GM12875 (cell line): Measurements from ENCODE around the gene HYI.

ENCODE experiments used
- H3K4me3 ChIP-seq: one replicate; pipeline ENCODE4 v1.5.1; 2011; ENCODE audit warnings: low read depth, low read length, control low read depth
- TF ChIP-seq, protein P1 (sequence below): IDR thresholded peaks from 2 replicates; pipeline ENCODE4 v1.5.1; 2011; ENCODE audit warnings: low read depth, mild to moderate bottlenecking, control low read depth, inconsistent platforms, low read length, moderate library complexity, borderline replicate concordance; ENCODE audit not compliant: insufficient read depth

The HYI gene

DNA sequence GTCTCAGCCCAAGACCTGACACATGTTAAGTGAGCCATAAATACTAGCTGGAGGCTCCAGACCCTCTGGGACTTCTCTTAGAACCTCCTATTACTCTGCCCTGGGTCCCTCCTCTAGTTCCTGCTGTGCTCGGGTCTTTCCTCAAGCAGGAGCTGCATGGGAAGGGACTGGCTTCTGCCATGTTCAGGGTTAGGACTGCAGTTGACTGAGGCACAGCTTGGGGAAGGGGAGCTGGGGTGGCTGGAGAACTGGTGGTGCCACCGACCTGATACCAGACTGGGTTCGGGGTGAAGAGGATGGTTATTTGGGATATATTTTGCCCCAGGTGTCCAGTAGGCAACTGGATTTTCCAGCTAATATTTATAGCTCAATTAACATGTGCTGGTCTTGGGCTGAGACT, 15.7 kb downstream of the HYI start:
- TF ChIP-seq, protein P1, sequence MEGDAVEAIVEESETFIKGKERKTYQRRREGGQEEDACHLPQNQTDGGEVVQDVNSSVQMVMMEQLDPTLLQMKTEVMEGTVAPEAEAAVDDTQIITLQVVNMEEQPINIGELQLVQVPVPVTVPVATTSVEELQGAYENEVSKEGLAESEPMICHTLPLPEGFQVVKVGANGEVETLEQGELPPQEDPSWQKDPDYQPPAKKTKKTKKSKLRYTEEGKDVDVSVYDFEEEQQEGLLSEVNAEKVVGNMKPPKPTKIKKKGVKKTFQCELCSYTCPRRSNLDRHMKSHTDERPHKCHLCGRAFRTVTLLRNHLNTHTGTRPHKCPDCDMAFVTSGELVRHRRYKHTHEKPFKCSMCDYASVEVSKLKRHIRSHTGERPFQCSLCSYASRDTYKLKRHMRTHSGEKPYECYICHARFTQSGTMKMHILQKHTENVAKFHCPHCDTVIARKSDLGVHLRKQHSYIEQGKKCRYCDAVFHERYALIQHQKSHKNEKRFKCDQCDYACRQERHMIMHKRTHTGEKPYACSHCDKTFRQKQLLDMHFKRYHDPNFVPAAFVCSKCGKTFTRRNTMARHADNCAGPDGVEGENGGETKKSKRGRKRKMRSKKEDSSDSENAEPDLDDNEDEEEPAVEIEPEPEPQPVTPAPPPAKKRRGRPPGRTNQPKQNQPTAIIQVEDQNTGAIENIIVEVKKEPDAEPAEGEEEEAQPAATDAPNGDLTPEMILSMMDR, result no peak

DNA sequence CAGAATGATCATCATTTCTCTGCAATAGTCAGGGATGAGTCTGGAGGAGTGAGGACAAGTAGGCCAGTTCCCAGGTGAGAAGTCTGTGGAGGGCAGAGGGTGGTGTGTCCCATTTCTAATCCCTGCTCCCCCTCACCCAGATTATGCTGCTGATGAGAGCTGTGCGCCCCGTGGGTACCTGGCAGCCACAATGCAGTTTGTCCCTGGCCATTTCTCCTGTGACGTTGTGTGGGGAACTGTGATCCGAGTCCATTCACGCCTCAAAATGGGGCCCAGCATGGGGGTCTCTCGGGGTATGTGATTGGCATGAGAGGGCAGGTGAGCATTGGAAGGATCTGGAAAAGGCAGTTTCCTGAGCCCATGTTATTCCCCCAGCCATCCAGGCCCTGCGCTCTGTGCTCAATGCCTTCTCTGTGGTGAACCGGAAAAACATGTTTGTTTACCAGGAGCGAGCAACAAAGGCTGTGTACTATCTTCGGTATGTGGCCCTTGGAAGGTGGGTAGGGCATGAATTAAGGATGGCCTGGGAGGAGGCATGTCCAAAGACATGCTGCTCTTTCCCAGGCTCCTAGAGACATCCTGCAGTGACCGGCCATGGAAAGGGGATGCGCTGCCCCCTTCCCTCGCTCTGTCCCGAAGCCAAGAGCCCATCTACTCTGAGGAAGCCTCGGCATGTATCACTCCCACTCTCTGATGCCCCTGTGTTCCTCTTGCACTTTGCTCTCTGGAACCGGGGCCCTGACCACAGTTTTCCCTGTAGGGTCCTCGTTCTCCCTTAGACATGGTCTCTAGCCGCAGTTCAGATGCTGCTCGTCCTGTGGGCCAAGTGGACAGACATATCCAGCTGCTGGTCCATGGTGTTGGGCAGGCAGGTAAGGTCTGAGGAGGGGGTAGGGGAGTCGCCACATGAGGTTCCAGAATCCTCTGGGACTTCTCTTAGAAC, 16.4 kb downstream of the HYI start:
- TF ChIP-seq, protein P1, result no peak
- no peak overlapping the region for H3K4me3 ChIP-seq

More for the DNA sequence above, 15.7 kb downstream of the HYI start:
- no peak overlapping the region for H3K4me3 ChIP-seq

DNA sequence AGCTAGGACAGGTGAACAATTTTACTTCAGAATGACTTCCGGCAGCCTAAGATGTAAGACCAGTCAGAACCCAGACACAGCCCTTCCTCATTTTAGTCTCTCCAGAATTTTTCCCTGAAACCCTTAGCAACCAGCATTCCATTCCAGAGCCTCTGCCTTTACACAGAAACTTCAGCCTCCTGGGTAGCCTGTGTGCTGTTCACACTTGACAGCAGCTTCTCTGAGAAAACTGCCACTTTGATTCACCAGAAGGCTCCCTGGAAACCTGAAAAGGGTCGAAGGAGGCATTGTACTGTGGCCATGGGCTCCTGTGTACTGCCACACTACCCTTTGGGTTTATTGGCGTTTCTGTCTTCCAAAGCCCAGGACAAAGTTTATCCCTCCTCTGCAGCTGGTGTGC, 17.4 kb downstream of the HYI start:
- TF ChIP-seq, protein P1, result no peak
- H3K4me3 ChIP-seq, result no peak overlapping the region

DNA sequence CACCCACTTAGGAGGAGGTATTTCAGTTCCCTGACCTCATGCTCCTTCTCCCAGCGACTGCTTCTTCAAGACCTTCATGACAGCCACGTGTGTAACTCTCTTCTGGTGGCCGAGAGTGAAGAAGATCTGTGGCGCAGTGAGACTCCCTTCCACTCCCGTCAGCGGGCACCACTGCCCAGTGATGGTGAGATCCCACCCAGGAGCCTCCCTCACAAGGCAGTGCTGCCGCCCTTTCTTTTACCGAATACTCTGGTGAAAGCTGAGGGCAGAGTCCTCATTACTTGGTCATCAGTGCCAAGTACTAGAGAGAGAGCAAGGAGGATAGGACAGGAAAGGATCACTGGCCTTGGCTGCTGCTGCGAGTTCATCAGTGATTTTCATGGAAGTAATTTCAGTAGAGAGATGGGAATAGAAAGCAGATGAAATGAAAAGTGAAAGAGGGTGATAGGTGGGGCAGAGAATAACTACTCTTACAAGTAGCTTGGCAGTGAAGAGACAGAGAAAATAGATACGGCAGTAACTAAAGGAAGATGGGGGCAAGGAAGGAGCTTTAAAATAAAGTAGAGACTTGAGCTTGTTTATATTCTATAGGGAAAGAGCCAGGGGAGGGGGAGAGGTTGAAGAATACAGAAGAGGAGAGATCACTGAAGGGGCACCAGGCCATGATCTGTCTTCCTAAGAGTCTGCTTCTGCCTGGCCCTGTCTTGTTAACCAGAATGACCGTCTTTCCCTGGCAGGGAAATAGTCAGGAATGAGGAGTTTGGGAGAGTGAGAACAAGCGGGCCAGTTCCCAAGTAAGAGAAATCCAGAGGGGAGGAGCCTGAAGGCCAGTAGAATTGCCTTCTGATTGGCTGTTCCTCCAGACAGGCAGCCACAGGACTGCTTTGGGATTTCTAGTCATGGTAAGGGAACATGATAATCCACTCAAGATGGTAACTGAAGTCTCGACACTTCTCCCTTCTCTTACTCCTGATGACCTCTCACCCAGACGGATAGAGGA, 18.3 kb downstream of the HYI start:
- TF ChIP-seq, protein P1, result no peak
- no peak overlapping the region for H3K4me3 ChIP-seq

DNA sequence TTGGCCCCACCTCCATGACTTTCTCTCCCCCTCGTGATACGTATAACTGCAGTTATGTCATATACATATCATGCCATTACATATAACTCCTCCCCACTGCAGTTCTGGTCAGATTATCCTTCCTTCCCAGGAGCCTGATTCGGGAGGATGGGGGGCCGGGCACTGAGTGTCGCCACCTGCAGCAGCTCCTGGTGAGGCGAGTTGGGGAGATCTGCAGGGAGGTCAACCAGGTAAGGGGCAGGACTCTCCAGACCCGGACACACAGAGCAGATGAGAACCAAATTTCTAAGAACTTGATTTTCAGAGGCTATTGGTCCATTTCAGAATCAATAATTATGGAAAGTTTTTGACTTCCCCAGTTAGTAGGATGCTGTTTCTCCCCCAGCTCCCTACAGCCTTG, 19.5 kb downstream of the HYI start:
- no peak overlapping the region for H3K4me3 ChIP-seq
- TF ChIP-seq, protein P1, result no peak

DNA sequence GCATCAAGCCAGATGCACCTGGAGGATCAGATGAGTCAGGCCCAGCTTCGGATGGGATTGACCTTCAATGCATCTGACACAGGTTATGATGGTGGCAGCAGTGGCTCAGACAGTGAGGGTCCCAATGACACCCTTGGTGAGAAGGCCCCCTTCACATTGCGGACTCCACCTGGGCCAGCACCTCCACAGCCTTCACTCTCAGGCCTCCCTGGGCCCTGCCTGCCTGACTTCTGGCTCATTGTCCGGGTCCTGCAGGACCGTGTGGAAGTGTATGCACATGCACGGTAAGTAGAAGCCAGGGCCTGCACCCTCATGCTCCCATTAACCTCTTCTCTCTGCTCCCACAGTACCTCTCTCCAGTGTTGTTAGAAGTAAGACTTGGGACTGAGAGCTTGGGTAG, 20.8 kb downstream of the HYI start:
- TF ChIP-seq, protein P1, result no peak
- H3K4me3 ChIP-seq, result no peak overlapping the region
